ENCODE measurements around the gene ARSG. TPM values are rescaled to one million over a fixed set of nuclear protein-coding genes. Genes with fewer than 3 reads are reported as not detected.

The ARSG gene
- total and polyA plus RNA-seq, 2 of the 8 experiments (the other 6 are each of a cell fraction or from before 2014, with no cell fraction given) = 3.3 to 4.0 TPM

DNA sequence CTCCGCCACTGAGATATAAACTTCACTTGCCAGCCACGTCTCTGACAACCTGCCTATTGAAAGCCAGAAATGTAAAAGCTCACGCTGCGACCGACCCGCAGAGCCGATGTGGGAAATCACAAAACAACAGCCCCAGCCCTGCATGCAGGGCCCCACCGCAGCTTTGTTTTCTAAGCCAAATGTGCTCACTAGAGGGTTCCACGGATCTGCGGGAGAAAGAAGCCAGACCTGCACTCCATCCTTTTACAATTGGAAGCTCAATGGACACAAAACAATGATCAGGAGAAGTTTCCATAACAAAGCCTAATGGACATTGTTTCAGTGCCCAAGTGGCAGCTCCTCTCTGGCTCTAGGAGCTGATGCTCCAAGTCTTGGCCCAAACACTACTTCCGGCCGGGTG, 132.9 kb downstream of the ARSG start (continued):
- TF ChIP-seq, protein P1, sequence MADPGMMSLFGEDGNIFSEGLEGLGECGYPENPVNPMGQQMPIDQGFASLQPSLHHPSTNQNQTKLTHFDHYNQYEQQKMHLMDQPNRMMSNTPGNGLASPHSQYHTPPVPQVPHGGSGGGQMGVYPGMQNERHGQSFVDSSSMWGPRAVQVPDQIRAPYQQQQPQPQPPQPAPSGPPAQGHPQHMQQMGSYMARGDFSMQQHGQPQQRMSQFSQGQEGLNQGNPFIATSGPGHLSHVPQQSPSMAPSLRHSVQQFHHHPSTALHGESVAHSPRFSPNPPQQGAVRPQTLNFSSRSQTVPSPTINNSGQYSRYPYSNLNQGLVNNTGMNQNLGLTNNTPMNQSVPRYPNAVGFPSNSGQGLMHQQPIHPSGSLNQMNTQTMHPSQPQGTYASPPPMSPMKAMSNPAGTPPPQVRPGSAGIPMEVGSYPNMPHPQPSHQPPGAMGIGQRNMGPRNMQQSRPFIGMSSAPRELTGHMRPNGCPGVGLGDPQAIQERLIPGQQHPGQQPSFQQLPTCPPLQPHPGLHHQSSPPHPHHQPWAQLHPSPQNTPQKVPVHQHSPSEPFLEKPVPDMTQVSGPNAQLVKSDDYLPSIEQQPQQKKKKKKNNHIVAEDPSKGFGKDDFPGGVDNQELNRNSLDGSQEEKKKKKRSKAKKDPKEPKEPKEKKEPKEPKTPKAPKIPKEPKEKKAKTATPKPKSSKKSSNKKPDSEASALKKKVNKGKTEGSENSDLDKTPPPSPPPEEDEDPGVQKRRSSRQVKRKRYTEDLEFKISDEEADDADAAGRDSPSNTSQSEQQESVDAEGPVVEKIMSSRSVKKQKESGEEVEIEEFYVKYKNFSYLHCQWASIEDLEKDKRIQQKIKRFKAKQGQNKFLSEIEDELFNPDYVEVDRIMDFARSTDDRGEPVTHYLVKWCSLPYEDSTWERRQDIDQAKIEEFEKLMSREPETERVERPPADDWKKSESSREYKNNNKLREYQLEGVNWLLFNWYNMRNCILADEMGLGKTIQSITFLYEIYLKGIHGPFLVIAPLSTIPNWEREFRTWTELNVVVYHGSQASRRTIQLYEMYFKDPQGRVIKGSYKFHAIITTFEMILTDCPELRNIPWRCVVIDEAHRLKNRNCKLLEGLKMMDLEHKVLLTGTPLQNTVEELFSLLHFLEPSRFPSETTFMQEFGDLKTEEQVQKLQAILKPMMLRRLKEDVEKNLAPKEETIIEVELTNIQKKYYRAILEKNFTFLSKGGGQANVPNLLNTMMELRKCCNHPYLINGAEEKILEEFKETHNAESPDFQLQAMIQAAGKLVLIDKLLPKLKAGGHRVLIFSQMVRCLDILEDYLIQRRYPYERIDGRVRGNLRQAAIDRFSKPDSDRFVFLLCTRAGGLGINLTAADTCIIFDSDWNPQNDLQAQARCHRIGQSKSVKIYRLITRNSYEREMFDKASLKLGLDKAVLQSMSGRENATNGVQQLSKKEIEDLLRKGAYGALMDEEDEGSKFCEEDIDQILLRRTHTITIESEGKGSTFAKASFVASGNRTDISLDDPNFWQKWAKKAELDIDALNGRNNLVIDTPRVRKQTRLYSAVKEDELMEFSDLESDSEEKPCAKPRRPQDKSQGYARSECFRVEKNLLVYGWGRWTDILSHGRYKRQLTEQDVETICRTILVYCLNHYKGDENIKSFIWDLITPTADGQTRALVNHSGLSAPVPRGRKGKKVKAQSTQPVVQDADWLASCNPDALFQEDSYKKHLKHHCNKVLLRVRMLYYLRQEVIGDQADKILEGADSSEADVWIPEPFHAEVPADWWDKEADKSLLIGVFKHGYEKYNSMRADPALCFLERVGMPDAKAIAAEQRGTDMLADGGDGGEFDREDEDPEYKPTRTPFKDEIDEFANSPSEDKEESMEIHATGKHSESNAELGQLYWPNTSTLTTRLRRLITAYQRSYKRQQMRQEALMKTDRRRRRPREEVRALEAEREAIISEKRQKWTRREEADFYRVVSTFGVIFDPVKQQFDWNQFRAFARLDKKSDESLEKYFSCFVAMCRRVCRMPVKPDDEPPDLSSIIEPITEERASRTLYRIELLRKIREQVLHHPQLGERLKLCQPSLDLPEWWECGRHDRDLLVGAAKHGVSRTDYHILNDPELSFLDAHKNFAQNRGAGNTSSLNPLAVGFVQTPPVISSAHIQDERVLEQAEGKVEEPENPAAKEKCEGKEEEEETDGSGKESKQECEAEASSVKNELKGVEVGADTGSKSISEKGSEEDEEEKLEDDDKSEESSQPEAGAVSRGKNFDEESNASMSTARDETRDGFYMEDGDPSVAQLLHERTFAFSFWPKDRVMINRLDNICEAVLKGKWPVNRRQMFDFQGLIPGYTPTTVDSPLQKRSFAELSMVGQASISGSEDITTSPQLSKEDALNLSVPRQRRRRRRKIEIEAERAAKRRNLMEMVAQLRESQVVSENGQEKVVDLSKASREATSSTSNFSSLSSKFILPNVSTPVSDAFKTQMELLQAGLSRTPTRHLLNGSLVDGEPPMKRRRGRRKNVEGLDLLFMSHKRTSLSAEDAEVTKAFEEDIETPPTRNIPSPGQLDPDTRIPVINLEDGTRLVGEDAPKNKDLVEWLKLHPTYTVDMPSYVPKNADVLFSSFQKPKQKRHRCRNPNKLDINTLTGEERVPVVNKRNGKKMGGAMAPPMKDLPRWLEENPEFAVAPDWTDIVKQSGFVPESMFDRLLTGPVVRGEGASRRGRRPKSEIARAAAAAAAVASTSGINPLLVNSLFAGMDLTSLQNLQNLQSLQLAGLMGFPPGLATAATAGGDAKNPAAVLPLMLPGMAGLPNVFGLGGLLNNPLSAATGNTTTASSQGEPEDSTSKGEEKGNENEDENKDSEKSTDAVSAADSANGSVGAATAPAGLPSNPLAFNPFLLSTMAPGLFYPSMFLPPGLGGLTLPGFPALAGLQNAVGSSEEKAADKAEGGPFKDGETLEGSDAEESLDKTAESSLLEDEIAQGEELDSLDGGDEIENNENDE (IDR thresholded peaks at IDR 0.05; ENCODE audit: insufficient replicate concordance, low read length) = no peak
- TF ChIP-seq SP4 (IDR thresholded peaks at IDR 0.05; ENCODE audit: low read length) (no peak), RXRA (IDR thresholded peaks at IDR 0.05; ENCODE audit: insufficient read depth, low read depth, low read length) (no peak), SP2 (IDR thresholded peaks at IDR 0.05; ENCODE audit: low read length) (no peak), CBX5 (IDR thresholded peaks at IDR 0.05; ENCODE audit: low read depth, low read length) (no peak)
- TF ChIP-seq, protein P2, sequence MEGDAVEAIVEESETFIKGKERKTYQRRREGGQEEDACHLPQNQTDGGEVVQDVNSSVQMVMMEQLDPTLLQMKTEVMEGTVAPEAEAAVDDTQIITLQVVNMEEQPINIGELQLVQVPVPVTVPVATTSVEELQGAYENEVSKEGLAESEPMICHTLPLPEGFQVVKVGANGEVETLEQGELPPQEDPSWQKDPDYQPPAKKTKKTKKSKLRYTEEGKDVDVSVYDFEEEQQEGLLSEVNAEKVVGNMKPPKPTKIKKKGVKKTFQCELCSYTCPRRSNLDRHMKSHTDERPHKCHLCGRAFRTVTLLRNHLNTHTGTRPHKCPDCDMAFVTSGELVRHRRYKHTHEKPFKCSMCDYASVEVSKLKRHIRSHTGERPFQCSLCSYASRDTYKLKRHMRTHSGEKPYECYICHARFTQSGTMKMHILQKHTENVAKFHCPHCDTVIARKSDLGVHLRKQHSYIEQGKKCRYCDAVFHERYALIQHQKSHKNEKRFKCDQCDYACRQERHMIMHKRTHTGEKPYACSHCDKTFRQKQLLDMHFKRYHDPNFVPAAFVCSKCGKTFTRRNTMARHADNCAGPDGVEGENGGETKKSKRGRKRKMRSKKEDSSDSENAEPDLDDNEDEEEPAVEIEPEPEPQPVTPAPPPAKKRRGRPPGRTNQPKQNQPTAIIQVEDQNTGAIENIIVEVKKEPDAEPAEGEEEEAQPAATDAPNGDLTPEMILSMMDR (IDR thresholded peaks at IDR 0.05; ENCODE audit: control extremely low read depth in 1 of 3, insufficient read depth in 1 of 3, low read depth in 1 of 3, low read length in 3 of 3) = no peak
- TF ChIP-seq, protein P3, sequence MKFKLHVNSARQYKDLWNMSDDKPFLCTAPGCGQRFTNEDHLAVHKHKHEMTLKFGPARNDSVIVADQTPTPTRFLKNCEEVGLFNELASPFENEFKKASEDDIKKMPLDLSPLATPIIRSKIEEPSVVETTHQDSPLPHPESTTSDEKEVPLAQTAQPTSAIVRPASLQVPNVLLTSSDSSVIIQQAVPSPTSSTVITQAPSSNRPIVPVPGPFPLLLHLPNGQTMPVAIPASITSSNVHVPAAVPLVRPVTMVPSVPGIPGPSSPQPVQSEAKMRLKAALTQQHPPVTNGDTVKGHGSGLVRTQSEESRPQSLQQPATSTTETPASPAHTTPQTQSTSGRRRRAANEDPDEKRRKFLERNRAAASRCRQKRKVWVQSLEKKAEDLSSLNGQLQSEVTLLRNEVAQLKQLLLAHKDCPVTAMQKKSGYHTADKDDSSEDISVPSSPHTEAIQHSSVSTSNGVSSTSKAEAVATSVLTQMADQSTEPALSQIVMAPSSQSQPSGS (IDR thresholded peaks at IDR 0.05; ENCODE audit: low read length) = no peak

Data from H1 (cell line).